Measurements from ENCODE around the gene NFIC. TPM values are rescaled to one million over a fixed set of nuclear protein-coding genes. Genes with fewer than 3 reads are reported as not detected.

Gene NFIC
- total RNA-seq, 1 donor from 2014 or later = 142 TPM

DNA sequence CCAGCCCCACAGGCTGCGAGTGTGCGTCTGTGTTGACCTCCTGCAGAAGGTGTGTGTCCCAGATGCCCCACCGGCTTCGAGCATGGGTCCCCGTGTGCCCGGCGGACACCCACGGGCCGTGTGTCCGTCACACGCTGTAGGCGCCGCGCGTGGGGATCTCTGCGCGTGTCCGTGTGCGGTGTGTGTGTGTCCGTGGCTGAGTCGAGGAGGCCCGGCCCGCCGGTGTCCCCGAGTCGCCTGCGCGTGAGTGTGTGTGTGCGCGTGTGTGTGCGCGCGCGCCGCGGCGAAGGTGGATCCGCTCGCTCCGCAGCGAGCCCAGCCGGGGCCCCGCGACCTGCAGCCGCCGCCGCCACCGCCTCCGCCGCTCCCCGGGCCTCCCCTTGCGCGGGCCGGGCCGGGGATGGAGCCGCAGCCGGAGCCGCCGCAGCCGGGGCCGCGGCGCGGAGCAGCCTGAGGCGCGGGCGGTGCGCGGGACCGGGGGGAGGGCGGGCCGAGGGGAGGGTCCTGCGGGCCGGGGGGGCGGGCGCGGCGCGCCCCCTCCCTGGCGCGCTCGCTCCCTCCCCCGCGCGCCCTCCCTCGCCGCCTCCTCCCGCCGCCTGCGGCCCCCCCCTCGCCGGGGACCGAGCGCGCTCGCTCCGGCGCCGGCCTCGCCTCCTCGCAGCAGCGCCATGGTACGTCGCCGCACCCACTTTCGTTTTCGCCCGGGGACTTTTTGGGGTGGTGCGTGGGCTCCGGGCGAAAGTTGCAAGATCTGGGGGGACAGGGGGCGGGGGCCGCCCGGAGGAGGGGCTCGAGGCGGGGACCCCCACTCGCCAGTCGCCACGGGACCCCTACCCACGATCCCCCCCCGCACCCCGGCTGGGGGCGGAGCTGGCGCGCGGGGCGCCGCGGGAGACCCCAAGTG is 7.1 kb upstream of the NFIC start:
- Histone ChIP-seq H3K27me3 (no peaks in the 10 kb centered on the region), H3K36me3 (no peaks in the 10 kb centered on the region), H3K9me3 (no peaks in the 10 kb centered on the region), H3K4me3 (peak overlapping the region; percentile 95 to 97), H3K4me1 (peaks cover 43% of the 10 kb centered on the region), H3K27ac (peak overlapping the region; percentile 99)
- peak in 1 of 2 donors; percentile 89 for DNase-seq (ENCODE audit: extremely low spot score in 2 of 2)
- intact Hi-C loops (cut with DNase I) = no loop called here
- TF ChIP-seq POLR2A (IDR thresholded peaks at IDR 0.05) = peak in 1 of 2 donors; percentile 68
- TF ChIP-seq, protein P1, sequence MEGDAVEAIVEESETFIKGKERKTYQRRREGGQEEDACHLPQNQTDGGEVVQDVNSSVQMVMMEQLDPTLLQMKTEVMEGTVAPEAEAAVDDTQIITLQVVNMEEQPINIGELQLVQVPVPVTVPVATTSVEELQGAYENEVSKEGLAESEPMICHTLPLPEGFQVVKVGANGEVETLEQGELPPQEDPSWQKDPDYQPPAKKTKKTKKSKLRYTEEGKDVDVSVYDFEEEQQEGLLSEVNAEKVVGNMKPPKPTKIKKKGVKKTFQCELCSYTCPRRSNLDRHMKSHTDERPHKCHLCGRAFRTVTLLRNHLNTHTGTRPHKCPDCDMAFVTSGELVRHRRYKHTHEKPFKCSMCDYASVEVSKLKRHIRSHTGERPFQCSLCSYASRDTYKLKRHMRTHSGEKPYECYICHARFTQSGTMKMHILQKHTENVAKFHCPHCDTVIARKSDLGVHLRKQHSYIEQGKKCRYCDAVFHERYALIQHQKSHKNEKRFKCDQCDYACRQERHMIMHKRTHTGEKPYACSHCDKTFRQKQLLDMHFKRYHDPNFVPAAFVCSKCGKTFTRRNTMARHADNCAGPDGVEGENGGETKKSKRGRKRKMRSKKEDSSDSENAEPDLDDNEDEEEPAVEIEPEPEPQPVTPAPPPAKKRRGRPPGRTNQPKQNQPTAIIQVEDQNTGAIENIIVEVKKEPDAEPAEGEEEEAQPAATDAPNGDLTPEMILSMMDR (IDR thresholded peaks at IDR 0.05) = no peak
- no peak for TF ChIP-seq POLR2AphosphoS5 (IDR thresholded peaks at IDR 0.05; ENCODE audit: insufficient read depth in 1 of 2, low read depth in 1 of 2)

DNA sequence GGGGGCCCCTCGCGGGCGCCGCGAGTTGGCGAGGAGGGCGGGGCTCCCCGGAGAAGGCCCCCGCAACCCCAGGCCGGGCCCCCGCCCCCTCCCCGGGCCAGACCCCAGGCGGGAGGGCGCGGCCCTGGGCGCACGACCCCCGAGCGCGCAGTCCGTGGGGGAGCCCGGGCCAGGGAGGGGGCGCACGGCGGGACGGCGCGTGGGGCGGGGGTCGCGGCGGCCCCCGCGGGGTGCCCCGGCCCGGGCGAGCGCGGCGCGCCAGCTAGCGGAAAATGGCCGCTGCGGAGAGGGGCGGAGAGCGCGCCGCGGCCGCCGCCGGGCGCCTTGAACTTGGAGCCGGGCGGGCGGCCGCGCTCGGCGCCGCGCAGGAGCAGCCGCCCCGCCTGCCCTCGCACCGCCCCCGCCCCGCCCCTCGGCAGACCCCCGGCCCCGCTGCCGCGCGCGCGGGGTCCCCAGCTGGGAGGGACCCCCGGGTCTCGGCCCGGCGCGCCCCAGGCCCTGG is 6.4 kb upstream of the NFIC start:
- Histone ChIP-seq H3K27me3 (no peaks in the 10 kb centered on the region), H3K36me3 (no peaks in the 10 kb centered on the region), H3K4me1 (peaks cover 47% of the 10 kb centered on the region), H3K27ac (peak overlapping the region; percentile 99), H3K9me3 (no peaks in the 10 kb centered on the region), H3K4me3 (peak overlapping the region; percentile 95 to 97)
- intact Hi-C loops (cut with DNase I) = no loop called here
- TF ChIP-seq, protein P1 (IDR thresholded peaks at IDR 0.05) = no peak
- TF ChIP-seq POLR2A (IDR thresholded peaks at IDR 0.05) (no peak), POLR2AphosphoS5 (IDR thresholded peaks at IDR 0.05; ENCODE audit: insufficient read depth in 1 of 2, low read depth in 1 of 2) (no peak)
- no peak for DNase-seq (ENCODE audit: extremely low spot score in 2 of 2)

DNA sequence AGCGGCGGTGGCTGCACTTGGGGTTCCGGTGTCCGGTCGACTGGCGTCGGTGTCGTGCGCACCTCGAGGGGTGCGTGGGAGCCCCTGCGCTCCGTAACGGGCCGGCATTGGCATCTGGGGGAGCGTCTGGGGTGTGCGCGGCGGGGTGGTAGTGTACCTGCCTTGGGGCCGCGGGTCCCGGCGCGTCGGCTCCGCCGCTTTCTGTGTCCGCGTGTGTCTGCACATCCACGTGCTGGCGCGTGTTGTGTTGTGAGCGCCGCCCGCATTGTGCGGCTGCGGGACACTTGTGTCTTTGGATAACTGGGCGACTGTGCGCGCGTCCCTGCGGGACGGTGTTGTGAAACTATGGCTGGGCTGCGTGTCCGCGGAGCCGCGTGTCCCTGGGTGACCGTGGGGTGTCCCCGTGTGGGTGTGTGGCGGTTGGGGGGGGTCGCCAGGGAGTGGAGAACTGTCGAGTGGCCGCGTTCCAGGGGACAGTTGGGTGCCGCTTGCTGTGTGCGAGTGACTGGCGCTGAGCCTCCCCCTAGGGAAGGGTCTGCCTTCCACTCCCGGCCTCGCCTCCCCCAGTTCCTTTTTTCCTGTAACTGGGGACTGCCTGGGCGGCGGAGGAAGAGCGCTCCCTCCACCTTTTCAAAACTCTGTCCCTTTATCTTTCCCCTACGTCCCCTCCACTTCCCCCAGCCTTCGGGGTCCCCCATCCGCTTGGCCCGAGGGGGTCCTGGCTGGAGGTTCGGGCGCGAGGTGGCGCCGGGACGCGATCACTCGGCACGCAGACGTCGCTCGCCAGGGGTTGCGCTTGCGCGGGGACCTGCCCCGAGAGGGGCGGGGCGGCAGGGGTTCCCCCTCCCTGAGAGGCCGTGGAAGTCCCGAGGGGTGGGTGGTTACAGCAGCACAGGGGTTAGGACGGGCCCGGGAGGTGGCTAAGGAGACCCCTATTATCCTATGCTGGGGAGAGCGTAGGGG is 5.7 kb upstream of the NFIC start:
- peak overlapping the region; percentile 95 to 97 for H3K4me3 ChIP-seq
- no peaks in the 10 kb centered on the region for H3K36me3 ChIP-seq
- peak overlapping the region; percentile 89 for H3K27ac ChIP-seq
- intact Hi-C loops (cut with DNase I) = no loop called here
- peak in 1 of 2 donors; percentile 90 for DNase-seq (ENCODE audit: extremely low spot score in 2 of 2)
- peaks cover 54% of the 10 kb centered on the region for H3K4me1 ChIP-seq
- no peaks in the 10 kb centered on the region for H3K9me3 ChIP-seq
- TF ChIP-seq, protein P1 (IDR thresholded peaks at IDR 0.05) = no peak
- peak in 1 of 2 donors; percentile 85 for TF ChIP-seq POLR2A (IDR thresholded peaks at IDR 0.05)
- peak; percentile 52 to 98 for TF ChIP-seq POLR2AphosphoS5 (IDR thresholded peaks at IDR 0.05; ENCODE audit: insufficient read depth in 1 of 2, low read depth in 1 of 2)
- no peaks in the 10 kb centered on the region for H3K27me3 ChIP-seq

DNA sequence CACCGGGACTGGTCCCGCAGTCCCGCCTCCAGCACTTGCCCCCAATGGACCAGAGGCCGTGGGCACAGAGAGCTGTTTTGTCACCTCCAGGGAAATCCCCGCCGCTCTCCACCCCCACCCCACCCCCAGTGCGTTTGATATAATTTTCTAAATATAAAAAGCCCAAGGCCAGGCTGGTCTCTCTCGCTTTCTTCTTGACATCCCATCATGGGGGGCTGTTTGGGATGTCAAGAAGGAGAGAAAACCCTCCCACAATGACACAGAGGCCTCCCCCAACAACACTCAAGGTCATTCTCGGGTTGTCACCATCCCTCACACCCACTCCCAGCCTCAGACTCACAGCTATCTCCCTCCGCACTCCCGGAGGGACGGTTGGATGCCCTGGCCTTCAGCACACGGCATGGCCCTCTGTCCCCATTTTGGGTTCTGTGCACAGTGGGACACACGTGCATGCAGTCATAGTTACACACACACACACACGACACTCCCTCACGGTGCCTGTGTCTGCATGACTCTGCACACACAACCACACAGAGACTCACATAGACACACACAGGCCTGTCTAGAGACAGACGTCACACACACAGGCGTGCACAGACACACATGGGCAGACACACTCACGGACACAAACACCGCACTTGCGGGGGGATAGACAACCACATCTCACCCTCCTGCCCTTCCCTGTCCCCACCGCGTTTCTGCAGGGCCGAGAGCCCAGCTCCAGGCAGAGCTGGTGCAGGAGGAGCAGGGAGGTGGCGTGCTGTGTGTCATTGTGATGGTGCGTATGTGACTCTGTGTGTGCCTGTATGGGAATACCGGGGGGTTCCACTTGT is 4.8 kb upstream of the NFIC start:
- peak overlapping the region; percentile 95 to 97 for H3K4me3 ChIP-seq
- intact Hi-C loops (cut with DNase I) = no loop called here
- TF ChIP-seq POLR2A (IDR thresholded peaks at IDR 0.05) (no peak), POLR2AphosphoS5 (IDR thresholded peaks at IDR 0.05; ENCODE audit: insufficient read depth in 1 of 2, low read depth in 1 of 2) (no peak)
- TF ChIP-seq, protein P1 (IDR thresholded peaks at IDR 0.05) = no peak
- no peaks in the 10 kb centered on the region for H3K27me3 ChIP-seq
- no peaks in the 10 kb centered on the region for H3K9me3 ChIP-seq
- peak in 1 of 2 donors; percentile 90 for DNase-seq (ENCODE audit: extremely low spot score in 2 of 2)
- H3K36me3 ChIP-seq = no peaks in the 10 kb centered on the region
- H3K27ac ChIP-seq = peak overlapping the region; percentile 89
- peaks cover 57% of the 10 kb centered on the region for H3K4me1 ChIP-seq
